Neural crest cell (in vitro differentiated cells): ENCODE results near the gene SLC22A4. TPM values are rescaled to one million over a fixed set of nuclear protein-coding genes. Genes with fewer than 3 reads are reported as not detected.

Experiments
- DNase-seq: peaks from one replicate; pipeline ENCODE4 v3.0.0; 2021; ENCODE audit warnings: low read depth, mixed read lengths, low spot score
- H3K27ac Mint-ChIP-seq: one replicate; pipeline ENCODE4 v1.8.0; 2021; ENCODE audit warnings: mild to moderate bottlenecking, mixed read lengths; ENCODE audit not compliant: unreplicated experiment
- H3K27me3 Mint-ChIP-seq: 2 replicates; pipeline ENCODE4 v1.8.0; 2021; ENCODE audit warnings: low read depth, mild to moderate bottlenecking, mixed read lengths
- H3K36me3 Mint-ChIP-seq: 2 replicates; pipeline ENCODE4 v1.8.0; 2021; ENCODE audit warnings: low read depth, mild to moderate bottlenecking, mixed read lengths
- H3K4me1 Mint-ChIP-seq: 2 replicates; pipeline ENCODE4 v1.8.0; 2021; ENCODE audit warnings: mixed read lengths
- H3K4me3 Mint-ChIP-seq: one replicate; pipeline ENCODE4 v1.8.0; 2021; ENCODE audit warnings: mild to moderate bottlenecking, mixed read lengths
- H3K9me3 Mint-ChIP-seq: 2 replicates; pipeline ENCODE4 v1.8.0; 2021; ENCODE audit warnings: mixed read lengths
- total RNA-seq: library from RNA; stranded (reverse); gene quantifications from 2 replicates; pipeline ENCODE4 v1.2.1, GENCODE V29; 2021
- TF ChIP-seq, protein P1 (sequence below): fragments of 200-600 bp; sonication (generic); conservative IDR thresholded peaks from 2 replicates; pipeline ENCODE4 v1.5.0; 2021; ENCODE audit warnings: antibody characterized with exemption, mild to moderate bottlenecking

The SLC22A4 gene
- total RNA-seq, 1 donor from 2014 or later, result 0.47 TPM

GRCh38 chr5:132298298-132299212 is 4.4 kb downstream of the SLC22A4 start:
- Mint-ChIP-seq H3K4me3 (no peak overlapping the region), H3K27me3 (peaks cover 26% of the 10 kb centered on the region), H3K27ac (no peak overlapping the region), H3K9me3 (no peaks in the 10 kb centered on the region), H3K4me1 (peaks cover 8% of the 10 kb centered on the region), H3K36me3 (no peaks in the 10 kb centered on the region)
- TF ChIP-seq, protein P1, sequence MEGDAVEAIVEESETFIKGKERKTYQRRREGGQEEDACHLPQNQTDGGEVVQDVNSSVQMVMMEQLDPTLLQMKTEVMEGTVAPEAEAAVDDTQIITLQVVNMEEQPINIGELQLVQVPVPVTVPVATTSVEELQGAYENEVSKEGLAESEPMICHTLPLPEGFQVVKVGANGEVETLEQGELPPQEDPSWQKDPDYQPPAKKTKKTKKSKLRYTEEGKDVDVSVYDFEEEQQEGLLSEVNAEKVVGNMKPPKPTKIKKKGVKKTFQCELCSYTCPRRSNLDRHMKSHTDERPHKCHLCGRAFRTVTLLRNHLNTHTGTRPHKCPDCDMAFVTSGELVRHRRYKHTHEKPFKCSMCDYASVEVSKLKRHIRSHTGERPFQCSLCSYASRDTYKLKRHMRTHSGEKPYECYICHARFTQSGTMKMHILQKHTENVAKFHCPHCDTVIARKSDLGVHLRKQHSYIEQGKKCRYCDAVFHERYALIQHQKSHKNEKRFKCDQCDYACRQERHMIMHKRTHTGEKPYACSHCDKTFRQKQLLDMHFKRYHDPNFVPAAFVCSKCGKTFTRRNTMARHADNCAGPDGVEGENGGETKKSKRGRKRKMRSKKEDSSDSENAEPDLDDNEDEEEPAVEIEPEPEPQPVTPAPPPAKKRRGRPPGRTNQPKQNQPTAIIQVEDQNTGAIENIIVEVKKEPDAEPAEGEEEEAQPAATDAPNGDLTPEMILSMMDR, result no peak
- DNase-seq, result no peak

DNA sequence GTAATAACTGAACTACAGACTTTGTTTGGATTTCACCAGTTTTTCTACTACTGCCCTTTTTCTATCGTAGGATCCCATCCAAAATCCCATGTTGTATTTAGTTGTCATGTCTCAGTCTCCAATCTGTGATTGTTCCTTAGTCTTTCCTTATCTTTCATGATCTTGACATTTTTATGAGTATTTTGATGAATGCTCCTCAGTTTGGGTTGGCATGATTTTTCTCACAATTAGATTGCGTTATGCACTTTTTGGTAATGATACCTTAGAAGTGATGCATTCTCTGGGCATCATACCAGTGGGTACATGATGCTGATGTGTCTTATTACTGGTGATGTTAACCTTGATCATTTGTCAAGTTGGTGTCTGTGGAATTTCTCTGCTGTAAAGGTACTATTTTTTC is 5.7 kb downstream of the SLC22A4 start:
- H3K27me3 Mint-ChIP-seq, result peaks cover 19% of the 10 kb centered on the region
- DNase-seq, result no peak
- H3K4me3 Mint-ChIP-seq, result no peak overlapping the region
- TF ChIP-seq, protein P1, result no peak
- H3K36me3 Mint-ChIP-seq, result peaks cover 3% of the 10 kb centered on the region
- H3K9me3 Mint-ChIP-seq, result peaks cover 4% of the 10 kb centered on the region
- H3K4me1 Mint-ChIP-seq, result peaks cover 9% of the 10 kb centered on the region
- no peak overlapping the region for H3K27ac Mint-ChIP-seq

GRCh38 chr5:132300577-132301343 is 6.6 kb downstream of the SLC22A4 start:
- TF ChIP-seq, protein P1, result no peak
- peaks cover 6% of the 10 kb centered on the region for H3K36me3 Mint-ChIP-seq

GRCh38 chr5:132301344-132302271 is 7.4 kb downstream of the SLC22A4 start:
- DNase-seq, result no peak
- H3K27ac Mint-ChIP-seq, result peak overlapping the region; percentile 44
- H3K36me3 Mint-ChIP-seq, result peaks cover 6% of the 10 kb centered on the region
- TF ChIP-seq, protein P1, result no peak
- peaks cover 9% of the 10 kb centered on the region for H3K9me3 Mint-ChIP-seq
- peaks cover 6% of the 10 kb centered on the region for H3K4me1 Mint-ChIP-seq
- H3K27me3 Mint-ChIP-seq, result peaks cover 2% of the 10 kb centered on the region
- H3K4me3 Mint-ChIP-seq, result no peak overlapping the region

More at GRCh38 chr5:132300577-132301343, 6.6 kb downstream of the SLC22A4 start:
- H3K9me3 Mint-ChIP-seq, result peaks cover 9% of the 10 kb centered on the region
- H3K4me3 Mint-ChIP-seq, result no peak overlapping the region
- peaks cover 10% of the 10 kb centered on the region for H3K27me3 Mint-ChIP-seq
- no peak for DNase-seq
- H3K27ac Mint-ChIP-seq, result no peak overlapping the region
- H3K4me1 Mint-ChIP-seq, result peaks cover 6% of the 10 kb centered on the region

- peaks cover 9% of the 10 kb centered on the region for H3K9me3 Mint-ChIP-seq
- no peak overlapping the region for H3K27ac Mint-ChIP-seq
- TF ChIP-seq, protein P1, result no peak
- no peak overlapping the region for H3K4me3 Mint-ChIP-seq
- H3K27me3 Mint-ChIP-seq, result no peaks in the 10 kb centered on the region
- peaks cover 6% of the 10 kb centered on the region for H3K36me3 Mint-ChIP-seq
- DNase-seq, result no peak
- peaks cover 6% of the 10 kb centered on the region for H3K4me1 Mint-ChIP-seq
These were observed 8.2 kb downstream of the SLC22A4 start for GRCh38 chr5:132302413-132302812.
